Cardiac muscle cell (in vitro differentiated cells and primary cell): Measurements from ENCODE around the gene TMEM214. TPM values are rescaled to one million over a fixed set of nuclear protein-coding genes. Genes with fewer than 3 reads are reported as not detected.
A peak's percentile ranks its signal among the peaks of the same experiment; 100 is the strongest.

Experiments
- DNase-seq, 2 donors: peaks; one replicate each; pipeline versions ENCODE4 v3.0.0 to v3.0.0-alpha.2; 2010 to 2017; ENCODE audit warnings: low read depth in 1 of 2, low spot score in 1 of 2
- H3K27ac ChIP-seq: fragments of 200-600 bp; sonication (generic); 2 replicates; pipeline ENCODE4 v1.5.1; 2016
- H3K27me3 ChIP-seq: fragments of 200-600 bp; sonication (generic); 2 replicates; pipeline ENCODE4 v1.6.0; 2016; ENCODE audit warnings: control low read depth
- H3K36me3 ChIP-seq: fragments of 200-600 bp; sonication (generic); 2 replicates; pipeline ENCODE4 v1.5.1; 2016; ENCODE audit warnings: control low read depth
- H3K4me1 ChIP-seq: fragments of 200-600 bp; sonication (generic); 2 replicates; pipeline ENCODE4 v1.8.1; 2017; ENCODE audit warnings: low read depth, mild to moderate bottlenecking, mixed run types
- H3K4me3 ChIP-seq: fragments of 200-600 bp; sonication (generic); 2 replicates; pipeline ENCODE4 v1.5.1; 2016; ENCODE audit warnings: mild to moderate bottlenecking
- H3K9me3 ChIP-seq: fragments of 200-600 bp; sonication (generic); 2 replicates; pipeline ENCODE4 v1.5.1; 2017; ENCODE audit warnings: low read depth, mild to moderate bottlenecking, control low read depth
- polyA plus RNA-seq: library from polyadenylated mRNA; unstranded; fragments of >200 nt; fragmentation: Nextera tagmentation; extraction: Ambion mirVana; gene quantifications from 2 replicates; pipeline ENCODE4 v1.2.1, GENCODE V29; 2016
- total RNA-seq: library from RNA; depleted of rRNA; stranded (reverse); fragments of >200 nt; gene quantifications from 2 replicates; pipeline ENCODE4 v1.2.3, GENCODE V29; 2016
- TF ChIP-seq, protein P1 (sequence below): IDR thresholded peaks from 2 replicates; pipeline ENCODE4 v1.5.1; 2012; ENCODE audit warnings: low read depth, mild to moderate bottlenecking, low read length

The TMEM214 gene
- total and polyA plus RNA-seq, 2 experiments from 2014 or later, result 38.9 to 66.3 TPM

DNA sequence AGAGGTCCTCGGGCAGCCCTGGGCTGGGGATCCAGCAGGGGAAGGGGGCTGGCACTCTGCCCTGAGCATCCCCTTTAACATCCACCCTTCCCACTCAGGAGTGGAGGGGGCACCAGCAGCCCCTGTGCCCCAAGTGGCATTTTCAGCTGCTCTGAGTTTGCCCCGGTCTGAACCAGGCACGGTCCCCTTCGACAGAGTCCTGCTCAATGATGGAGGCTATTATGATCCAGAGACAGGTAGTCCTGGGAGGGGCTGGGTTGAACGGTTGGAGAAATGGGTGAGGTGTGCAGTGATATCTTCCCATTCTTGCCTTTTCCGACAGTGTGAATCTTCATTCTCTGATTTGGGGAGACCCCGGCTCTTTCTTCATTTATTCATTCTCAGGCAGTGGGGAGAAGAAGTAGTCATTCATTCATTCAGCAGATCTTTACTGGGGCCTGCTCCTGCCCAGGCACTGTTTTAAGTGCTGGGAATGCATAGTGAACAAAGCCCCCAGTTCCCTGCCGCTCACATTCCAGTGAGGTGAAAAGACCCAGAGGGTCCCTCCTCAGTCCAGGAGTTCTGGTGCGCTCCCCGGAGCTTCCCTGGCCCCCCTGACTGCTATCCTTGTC, 52.4 kb downstream of the TMEM214 start:
- no peak for DNase-seq
- Histone ChIP-seq H3K9me3 (no peaks in the 10 kb centered on the region), H3K27me3 (no peaks in the 10 kb centered on the region), H3K27ac (no peak overlapping the region), H3K36me3 (no peaks in the 10 kb centered on the region), H3K4me3 (peak overlapping the region; percentile 46), H3K4me1 (peaks cover 21% of the 10 kb centered on the region)
- TF ChIP-seq, protein P1, sequence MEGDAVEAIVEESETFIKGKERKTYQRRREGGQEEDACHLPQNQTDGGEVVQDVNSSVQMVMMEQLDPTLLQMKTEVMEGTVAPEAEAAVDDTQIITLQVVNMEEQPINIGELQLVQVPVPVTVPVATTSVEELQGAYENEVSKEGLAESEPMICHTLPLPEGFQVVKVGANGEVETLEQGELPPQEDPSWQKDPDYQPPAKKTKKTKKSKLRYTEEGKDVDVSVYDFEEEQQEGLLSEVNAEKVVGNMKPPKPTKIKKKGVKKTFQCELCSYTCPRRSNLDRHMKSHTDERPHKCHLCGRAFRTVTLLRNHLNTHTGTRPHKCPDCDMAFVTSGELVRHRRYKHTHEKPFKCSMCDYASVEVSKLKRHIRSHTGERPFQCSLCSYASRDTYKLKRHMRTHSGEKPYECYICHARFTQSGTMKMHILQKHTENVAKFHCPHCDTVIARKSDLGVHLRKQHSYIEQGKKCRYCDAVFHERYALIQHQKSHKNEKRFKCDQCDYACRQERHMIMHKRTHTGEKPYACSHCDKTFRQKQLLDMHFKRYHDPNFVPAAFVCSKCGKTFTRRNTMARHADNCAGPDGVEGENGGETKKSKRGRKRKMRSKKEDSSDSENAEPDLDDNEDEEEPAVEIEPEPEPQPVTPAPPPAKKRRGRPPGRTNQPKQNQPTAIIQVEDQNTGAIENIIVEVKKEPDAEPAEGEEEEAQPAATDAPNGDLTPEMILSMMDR, result no peak

GRCh38 chr2:27085673-27086089, 52.9 kb downstream of the TMEM214 start:
- H3K9me3 ChIP-seq, result no peaks in the 10 kb centered on the region
- no peaks in the 10 kb centered on the region for H3K27me3 ChIP-seq
- TF ChIP-seq, protein P1, result peak; percentile 40
- peak overlapping the region; percentile 61 for H3K27ac ChIP-seq
- H3K4me1 ChIP-seq, result peaks cover 19% of the 10 kb centered on the region
- peak overlapping the region; percentile 46 for H3K4me3 ChIP-seq
- DNase-seq, result peak; percentile 72
- no peaks in the 10 kb centered on the region for H3K36me3 ChIP-seq

DNA sequence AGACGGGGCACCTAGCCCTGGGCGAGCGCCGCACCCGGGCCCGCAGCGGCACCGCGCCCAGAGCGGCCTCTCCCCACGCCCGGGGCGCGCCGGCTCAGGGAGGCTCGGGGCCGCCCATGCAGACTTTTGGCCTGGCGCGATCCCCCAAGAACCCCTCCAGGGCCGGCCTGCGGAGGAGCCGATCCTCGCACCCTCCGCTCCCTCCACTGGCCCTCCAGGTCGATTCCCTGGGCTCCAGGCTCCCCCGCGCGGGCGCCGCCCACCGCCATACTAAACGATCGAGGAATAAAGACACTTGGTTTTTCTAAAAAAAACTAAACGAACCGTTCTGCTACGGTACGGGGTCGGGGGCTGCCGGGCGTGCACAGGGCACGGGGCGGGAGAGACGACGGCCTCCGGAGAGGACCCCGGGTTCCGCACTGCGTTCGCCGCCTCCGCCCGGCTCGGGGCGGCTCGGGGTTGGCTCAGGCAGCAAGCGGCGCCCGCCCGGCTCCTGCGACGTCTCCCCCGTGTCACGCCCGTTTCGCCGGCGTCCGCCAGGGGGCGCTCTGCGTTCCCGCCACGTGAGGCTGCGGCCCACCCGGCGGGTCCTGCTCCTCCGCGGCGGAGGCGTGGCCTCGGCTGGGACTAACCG, 53.4 kb downstream of the TMEM214 start:
- TF ChIP-seq, protein P1, result peak; percentile 60
- peaks cover 16% of the 10 kb centered on the region for H3K4me1 ChIP-seq
- H3K27ac ChIP-seq, result peak overlapping the region; percentile 61

GRCh38 chr2:27086724-27087593, 54.2 kb downstream of the TMEM214 start, which contains the start of gene KHK:
TSS of gene KHK (plus strand) at chr2:27086772. CDS start at chr2:27087260, 488 bp downstream.
- peak within 1 kb of the TSS; percentile 46 for H3K4me3 ChIP-seq
- H3K27me3 ChIP-seq, result no peaks in the 10 kb centered on the region
- H3K36me3 ChIP-seq, result no peaks in the 10 kb centered on the region
- no peaks in the 10 kb centered on the region for H3K9me3 ChIP-seq
- H3K27ac ChIP-seq, result peak within 1 kb of the TSS; percentile 61
- peak; percentile 41 to 53 for DNase-seq
- TF ChIP-seq, protein P1, result no peak
- peaks cover 11% of the 10 kb centered on the region for H3K4me1 ChIP-seq

More for the DNA sequence above, 53.4 kb downstream of the TMEM214 start:
- no peaks in the 10 kb centered on the region for H3K9me3 ChIP-seq
- peak; percentile 95 to 96 for DNase-seq
- no peaks in the 10 kb centered on the region for H3K36me3 ChIP-seq
- no peaks in the 10 kb centered on the region for H3K27me3 ChIP-seq
- peak overlapping the region; percentile 46 for H3K4me3 ChIP-seq

DNA sequence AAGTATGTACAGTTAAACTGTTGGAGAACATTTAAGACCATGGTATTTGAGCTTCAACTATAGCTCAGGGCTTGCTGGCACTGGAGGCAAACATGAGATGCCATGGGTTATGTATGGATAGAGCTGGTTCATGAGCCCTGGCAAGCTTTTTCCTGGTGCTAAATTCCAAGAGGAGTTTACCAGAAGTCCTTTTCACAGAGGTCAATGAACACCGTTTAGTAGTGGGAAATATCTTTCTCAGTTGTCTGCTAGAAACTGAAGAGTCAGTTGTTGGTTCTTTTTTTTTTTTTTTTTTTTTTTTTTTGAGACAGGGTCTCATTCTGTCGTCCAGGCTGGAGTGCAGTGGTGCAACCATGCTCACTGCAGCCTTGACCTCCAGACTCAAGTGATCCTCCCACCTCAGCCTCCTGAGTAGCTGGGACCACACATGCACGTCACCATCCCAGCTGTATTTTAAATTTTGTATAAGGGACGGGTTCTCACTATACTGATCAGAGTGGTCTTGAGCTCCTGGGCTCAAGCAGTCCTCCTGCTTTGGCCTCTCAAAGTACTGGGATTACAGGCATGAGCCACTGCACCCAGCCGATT, 55.2 kb downstream of the TMEM214 start:
- no peak for DNase-seq
- H3K4me3 ChIP-seq, result no peak overlapping the region

More for the DNA sequence above, 55.2 kb downstream of the TMEM214 start:
- Histone ChIP-seq H3K27me3 (no peaks in the 10 kb centered on the region), H3K27ac (peak overlapping the region; percentile 20), H3K36me3 (no peaks in the 10 kb centered on the region), H3K9me3 (no peaks in the 10 kb centered on the region), H3K4me1 (peaks cover 11% of the 10 kb centered on the region)
- TF ChIP-seq, protein P1, result no peak
